Liver (tissue), 9 donors: Measurements from ENCODE around the gene COMTD1. TPM values are rescaled to one million over a fixed set of nuclear protein-coding genes. Genes with fewer than 3 reads are reported as not detected.

Source experiments
- DNase-seq: peaks from one replicate; pipeline ENCODE4 v3.0.0-alpha.2; 2017; ENCODE audit warnings: low spot score
- H3K27ac ChIP-seq, 2 donors: one replicate each; pipeline ENCODE4 v1.7.0; 2013; ENCODE audit warnings: inconsistent platforms in 2 of 2, low read length in 2 of 2, control low read depth in 1 of 2, low read depth in 1 of 2, mild to moderate bottlenecking in 1 of 2
- H3K27me3 ChIP-seq, 4 donors: one replicate each; pipeline versions ENCODE4 v1.6.1 to v1.7.0; 2013; ENCODE audit warnings: low read length in 3 of 4, inconsistent platforms in 1 of 4, mild to moderate bottlenecking in 1 of 4, moderate library complexity in 1 of 4; ENCODE audit not compliant: control insufficient read depth in 4 of 4, insufficient read depth in 4 of 4
- H3K36me3 ChIP-seq, 4 donors: one replicate each; pipeline versions ENCODE4 v1.6.1 to v1.7.0; 2013; ENCODE audit warnings: low read length in 3 of 4, mild to moderate bottlenecking in 3 of 4, low read depth in 1 of 4, moderate library complexity in 1 of 4; ENCODE audit not compliant: control insufficient read depth in 4 of 4, insufficient read depth in 3 of 4
- H3K4me1 ChIP-seq, 4 donors: one replicate each; pipeline versions ENCODE4 v1.6.1 to v1.7.0; 2013; ENCODE audit warnings: low read length in 3 of 4, mild to moderate bottlenecking in 3 of 4, moderate library complexity in 1 of 4; ENCODE audit not compliant: control insufficient read depth in 4 of 4, insufficient read depth in 4 of 4
- H3K4me3 ChIP-seq, 3 donors: one replicate each; pipeline versions ENCODE4 v1.6.1 to v1.7.0; 2013; ENCODE audit warnings: low read length in 3 of 3, control low read depth in 1 of 3, low read depth in 1 of 3, mild to moderate bottlenecking in 1 of 3
- H3K9ac ChIP-seq, 2 donors: one replicate each; pipeline ENCODE4 v1.7.0; 2013; ENCODE audit warnings: low read length in 2 of 2, mild to moderate bottlenecking in 2 of 2, moderate library complexity in 2 of 2, control low read depth in 1 of 2, low read depth in 1 of 2
- H3K9me3 ChIP-seq, 4 donors: one replicate each; pipeline versions ENCODE4 v1.6.1 to v1.7.0; 2013; ENCODE audit warnings: low read length in 3 of 4; ENCODE audit not compliant: control insufficient read depth in 4 of 4
- ATF3 ChIP-seq: IDR thresholded peaks from 2 replicates; pipeline ENCODE4 v1.6.1; 2016; ENCODE audit warnings: antibody characterized with exemption
- CTCF ChIP-seq: fragments of 150-350 bp; IDR thresholded peaks from 2 replicates; pipeline ENCODE4 v1.5.1; 2017; ENCODE audit warnings: improper control_type of control experiment, low read depth, low read length; ENCODE audit not compliant: missing input control
- EGR1 ChIP-seq, 2 donors: IDR thresholded peaks; 2 replicates each; pipeline ENCODE4 v1.6.1; 2016 to 2018; ENCODE audit warnings: antibody characterized with exemption in 2 of 2, low read depth in 2 of 2
- FOXA2 ChIP-seq: IDR thresholded peaks from 2 replicates; pipeline ENCODE4 v1.6.1; 2016; ENCODE audit warnings: antibody characterized with exemption
- HNF4A ChIP-seq, 2 donors: conservative IDR thresholded peaks; 2 replicates each; pipeline ENCODE4 v1.6.1; 2016; ENCODE audit warnings: antibody characterized with exemption in 2 of 2, mild to moderate bottlenecking in 2 of 2
- HNF4G ChIP-seq: IDR thresholded peaks from 2 replicates; pipeline ENCODE4 v1.6.1; 2016; ENCODE audit warnings: antibody characterized with exemption
- JUND ChIP-seq, 2 donors: IDR thresholded peaks; 2 replicates each; pipeline ENCODE4 v1.6.1; 2016; ENCODE audit warnings: antibody characterized with exemption in 2 of 2
- RAD21 ChIP-seq, 2 donors: IDR thresholded peaks; 2 replicates each; pipeline ENCODE4 v1.6.1; 2016; ENCODE audit warnings: antibody characterized with exemption in 2 of 2, mild to moderate bottlenecking in 2 of 2
- RXRA ChIP-seq, 2 donors: IDR thresholded peaks; 2 replicates each; pipeline ENCODE4 v1.6.1; 2017 to 2018; ENCODE audit warnings: antibody characterized with exemption in 2 of 2, mild to moderate bottlenecking in 1 of 2
- SP1 ChIP-seq: IDR thresholded peaks from 2 replicates; pipeline ENCODE4 v1.6.1; 2018; ENCODE audit warnings: antibody characterized with exemption, mild to moderate bottlenecking
- TAF1 ChIP-seq: conservative IDR thresholded peaks from 2 replicates; pipeline ENCODE4 v1.6.1; 2016; ENCODE audit warnings: antibody characterized with exemption, mild to moderate bottlenecking
- YY1 ChIP-seq: IDR thresholded peaks from 2 replicates; pipeline ENCODE4 v1.6.1; 2016; ENCODE audit warnings: antibody characterized with exemption, mild to moderate bottlenecking
- ZBTB33 ChIP-seq: IDR thresholded peaks from 2 replicates; pipeline ENCODE4 v1.6.1; 2016; ENCODE audit warnings: antibody characterized with exemption
- WGBS: extraction: QIAGEN DNeasy Blood & Tissue Kit; methylation state at CpG from one replicate; pipeline ENCODE4 v1.1.7; 2013; 5-methylcytosine and 5-hydroxymethylcytosine counted together
- polyA plus RNA-seq, 2 donors: library from polyadenylated mRNA; stranded (reverse) in 1 of 2; unstranded in 1 of 2; fragments of 200-250 nt in 1 of 2; fragments of >200 nt in 1 of 2; fragmentation: Nextera tagmentation in 1 of 2; extraction: Ambion mirVana in 1 of 2; gene quantifications; one replicate each; pipeline versions ENCODE4 v1.2.1 to v1.2.3, GENCODE V29; 2013 to 2015
- total RNA-seq, 2 donors: library from RNA; depleted of rRNA; stranded (reverse); fragments of >200 nt; gene quantifications; one replicate each; pipeline ENCODE4 v1.2.3, GENCODE V29; 2014
- TF ChIP-seq, protein P1 (sequence below): IDR thresholded peaks from 2 replicates; pipeline ENCODE4 v1.6.1; 2016; ENCODE audit warnings: antibody characterized with exemption, mild to moderate bottlenecking
- donor health status: healthy.
- donor health status: healthy.
- donor health status: healthy.
- donor health status: healthy.
- donor health status: healthy.

Gene COMTD1
- total and polyA plus RNA-seq, 4 donors, result 6.5 to 44.2 (median 26.5) TPM

GRCh38 chr10:75243426-75243825, 7.7 kb upstream of the COMTD1 start:
- 87% methylated on average over 10 of the region's 10 CpGs for WGBS
- Histone ChIP-seq H3K9ac (no peak overlapping the region), H3K4me3 (no peak overlapping the region), H3K36me3 (no peaks in the 10 kb centered on the region), H3K27me3 (no peaks in the 10 kb centered on the region), H3K9me3 (no peaks in the 10 kb centered on the region), H3K4me1 (peaks cover 4 to 25% (median 21%) of the 10 kb centered on the region in 4 donors), H3K27ac (no peak overlapping the region)
- no peak for DNase-seq
- TF ChIP-seq RAD21 (IDR thresholded peaks at IDR 0.05), result no peak
- no peak for TF ChIP-seq HNF4G
- TF ChIP-seq ZBTB33, result no peak
- no peak for TF ChIP-seq JUND (IDR thresholded peaks at IDR 0.05)
- TF ChIP-seq ATF3, result no peak
- no peak for TF ChIP-seq EGR1 (IDR thresholded peaks at IDR 0.05; ENCODE audit: low read depth in 2 of 2)
- no peak for TF ChIP-seq HNF4A (conservative IDR thresholded peaks at IDR 0.05)
- TF ChIP-seq SP1, result no peak
- TF ChIP-seq, protein P1, sequence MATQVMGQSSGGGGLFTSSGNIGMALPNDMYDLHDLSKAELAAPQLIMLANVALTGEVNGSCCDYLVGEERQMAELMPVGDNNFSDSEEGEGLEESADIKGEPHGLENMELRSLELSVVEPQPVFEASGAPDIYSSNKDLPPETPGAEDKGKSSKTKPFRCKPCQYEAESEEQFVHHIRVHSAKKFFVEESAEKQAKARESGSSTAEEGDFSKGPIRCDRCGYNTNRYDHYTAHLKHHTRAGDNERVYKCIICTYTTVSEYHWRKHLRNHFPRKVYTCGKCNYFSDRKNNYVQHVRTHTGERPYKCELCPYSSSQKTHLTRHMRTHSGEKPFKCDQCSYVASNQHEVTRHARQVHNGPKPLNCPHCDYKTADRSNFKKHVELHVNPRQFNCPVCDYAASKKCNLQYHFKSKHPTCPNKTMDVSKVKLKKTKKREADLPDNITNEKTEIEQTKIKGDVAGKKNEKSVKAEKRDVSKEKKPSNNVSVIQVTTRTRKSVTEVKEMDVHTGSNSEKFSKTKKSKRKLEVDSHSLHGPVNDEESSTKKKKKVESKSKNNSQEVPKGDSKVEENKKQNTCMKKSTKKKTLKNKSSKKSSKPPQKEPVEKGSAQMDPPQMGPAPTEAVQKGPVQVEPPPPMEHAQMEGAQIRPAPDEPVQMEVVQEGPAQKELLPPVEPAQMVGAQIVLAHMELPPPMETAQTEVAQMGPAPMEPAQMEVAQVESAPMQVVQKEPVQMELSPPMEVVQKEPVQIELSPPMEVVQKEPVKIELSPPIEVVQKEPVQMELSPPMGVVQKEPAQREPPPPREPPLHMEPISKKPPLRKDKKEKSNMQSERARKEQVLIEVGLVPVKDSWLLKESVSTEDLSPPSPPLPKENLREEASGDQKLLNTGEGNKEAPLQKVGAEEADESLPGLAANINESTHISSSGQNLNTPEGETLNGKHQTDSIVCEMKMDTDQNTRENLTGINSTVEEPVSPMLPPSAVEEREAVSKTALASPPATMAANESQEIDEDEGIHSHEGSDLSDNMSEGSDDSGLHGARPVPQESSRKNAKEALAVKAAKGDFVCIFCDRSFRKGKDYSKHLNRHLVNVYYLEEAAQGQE, result no peak
- TF ChIP-seq FOXA2, result no peak
- no peak for TF ChIP-seq TAF1
- TF ChIP-seq RXRA (IDR thresholded peaks at IDR 0.05), result no peak

- Histone ChIP-seq H3K27ac (no peak overlapping the region), H3K4me1 (peaks cover 2 to 32% (median 21%) of the 10 kb centered on the region in 4 donors), H3K27me3 (no peaks in the 10 kb centered on the region), H3K9ac (no peak overlapping the region), H3K9me3 (no peaks in the 10 kb centered on the region), H3K4me3 (no peak overlapping the region), H3K36me3 (no peaks in the 10 kb centered on the region)
- DNase-seq, result no peak
- 92% methylated on average over 12 of the region's 12 CpGs for WGBS
- TF ChIP-seq SP1 (no peak), CTCF (no peak), HNF4G (no peak), ATF3 (no peak), HNF4A (conservative IDR thresholded peaks at IDR 0.05) (no peak), YY1 (no peak), FOXA2 (no peak), ZBTB33 (no peak)
Observed at GRCh38 chr10:75240329-75241076, 4.7 kb upstream of the COMTD1 start.
